Keratinocyte (primary cell): Measurements from ENCODE around the gene TMEM150B. TPM values are rescaled to one million over a fixed set of nuclear protein-coding genes. Genes with fewer than 3 reads are reported as not detected.

Experiments
- DNase-seq: peaks from one replicate; pipeline ENCODE4 v3.0.0-alpha.2; 2011; ENCODE audit warnings: low read depth, missing footprints, low spot score
- FAIRE-seq: peaks from 2 replicates; lab custom pipeline; 2011; peaks lifted over from hg19 to GRCh38; lab: Jason Lieb, UNC
- H2AFZ ChIP-seq: 2 replicates; pipeline ENCODE4 v1.6.0; 2012; ENCODE audit warnings: low read length, control low read depth, inconsistent platforms; ENCODE audit not compliant: control insufficient read depth
- H3K27ac ChIP-seq: 2 replicates; pipeline ENCODE4 v1.5.1; 2011; ENCODE audit warnings: low read length; ENCODE audit not compliant: control insufficient read depth, insufficient read depth
- H3K27me3 ChIP-seq: 3 replicates; pipeline ENCODE4 v1.6.0; 2011; ENCODE audit warnings: low read length; ENCODE audit not compliant: control insufficient read depth, insufficient read depth; ENCODE audit errors: extremely low read depth
- H3K36me3 ChIP-seq, 2 experiments: 2 replicates in 1 of 2; 3 replicates in 1 of 2; pipeline ENCODE4 v1.5.1; 2011; ENCODE audit warnings: low read length in 2 of 2, mild to moderate bottlenecking in 1 of 2; ENCODE audit not compliant: control insufficient read depth in 2 of 2, insufficient read depth in 2 of 2; ENCODE audit errors: extremely low read depth in 1 of 2
- H3K4me1 ChIP-seq: 3 replicates; pipeline ENCODE4 v1.5.1; 2011; ENCODE audit warnings: low read length; ENCODE audit not compliant: control insufficient read depth, insufficient read depth; ENCODE audit errors: extremely low read depth
- H3K4me2 ChIP-seq: 3 replicates; pipeline ENCODE4 v1.6.0; 2011; ENCODE audit warnings: low read depth, low read length; ENCODE audit not compliant: control insufficient read depth, insufficient read depth; ENCODE audit errors: extremely low read depth
- H3K4me3 ChIP-seq, 3 experiments: fragments of 200-600 bp in 1 of 3; sonication (generic) in 1 of 3; 2 replicates in 2 of 3; 3 replicates in 1 of 3; pipeline ENCODE4 v1.5.1; 2011 to 2016; ENCODE audit warnings: low read length in 3 of 3, mild to moderate bottlenecking in 3 of 3, control low read depth in 2 of 3, inconsistent platforms in 1 of 3, low read depth in 1 of 3, mixed read lengths in 1 of 3, mixed run types in 1 of 3, moderate library complexity in 1 of 3; ENCODE audit not compliant: control insufficient read depth in 2 of 3, insufficient read depth in 2 of 3; ENCODE audit errors: extremely low read depth in 1 of 3
- H3K79me2 ChIP-seq: 2 replicates; pipeline ENCODE4 v1.6.0; 2012; ENCODE audit warnings: low read length; ENCODE audit not compliant: control insufficient read depth, insufficient read depth
- H3K9ac ChIP-seq: 3 replicates; pipeline ENCODE4 v1.6.0; 2011; ENCODE audit warnings: low read length; ENCODE audit not compliant: control insufficient read depth, insufficient read depth; ENCODE audit errors: extremely low read depth
- H3K9me1 ChIP-seq: 3 replicates; pipeline ENCODE4 v1.6.0; 2011; ENCODE audit warnings: low read length; ENCODE audit not compliant: control insufficient read depth, insufficient read depth; ENCODE audit errors: extremely low read depth
- H3K9me3 ChIP-seq: 2 replicates; pipeline ENCODE4 v1.5.1; 2012; ENCODE audit warnings: low read depth, low read length; ENCODE audit not compliant: control insufficient read depth
- H4K20me1 ChIP-seq: 3 replicates; pipeline ENCODE4 v1.6.0; 2011; ENCODE audit warnings: low read length; ENCODE audit not compliant: control insufficient read depth, insufficient read depth; ENCODE audit errors: extremely low read depth
- CTCF ChIP-seq, 3 experiments: IDR thresholded peaks in 1 of 3; conservative IDR thresholded peaks in 1 of 3; optimal IDR thresholded peaks in 1 of 3; 2 replicates in 2 of 3; 3 replicates in 1 of 3; pipeline versions ENCODE3 to v1.5.1; 2011; ENCODE audit warnings: low read length in 3 of 3, mild to moderate bottlenecking in 3 of 3, moderate library complexity in 2 of 3, control low read depth in 1 of 3, inconsistent platforms in 1 of 3; ENCODE audit not compliant: insufficient read depth in 2 of 3; ENCODE audit errors: extremely low read depth in 1 of 3
- EZH2 ChIP-seq: IDR thresholded peaks from one replicate; pipeline ENCODE4 v1.6.1; 2012; ENCODE audit warnings: inconsistent platforms, mild to moderate bottlenecking, low read length, moderate library complexity
- dilution Hi-C: fragments of 300-500 bp; cut with MboI; formaldehyde crosslinking; loops from one replicate; pipeline ENCODE4 v1.7.0; 2020; ENCODE audit warnings: low sequenced_read_pairs; ENCODE audit not compliant: extremely low pct_ligation_motif_present
- polyA plus RNA-seq, 5 experiments: library from polyadenylated mRNA; depleted of rRNA in 3 of 5; stranded (reverse) in 3 of 5; stranded (forward) in 1 of 5; unstranded in 1 of 5; fragments of >200 nt; gene quantifications; 1 replicate in 1 of 5; 2 replicates in 3 of 5; 3 replicates in 1 of 5; pipeline versions ENCODE4 v1.2.1 to v1.2.3, GENCODE V29; 2011 to 2012; ENCODE audit warnings: missing spikeins in 2 of 5, low read depth in 1 of 5, low replicate concordance in 1 of 5

Gene TMEM150B
- polyA plus RNA-seq, 1 donor (not counting 4 experiments of a cell fraction or from before 2014, with no cell fraction given) = not detected

- no peaks in the 10 kb centered on the region for H3K79me2 ChIP-seq
- TF ChIP-seq EZH2 = no peak
- TF ChIP-seq CTCF (optimal IDR thresholded peaks at IDR 0.05 in 1 of 3, IDR thresholded peaks at IDR 0.05 in 1 of 3, conservative IDR thresholded peaks at IDR 0.05 in 1 of 3; ENCODE audit: extremely low read depth in 1 of 3, insufficient read depth in 2 of 3, low read length in 3 of 3) = no peak
- H3K4me2 ChIP-seq = no peak overlapping the region
- H3K36me3 ChIP-seq = no peaks in the 10 kb centered on the region
- no peak overlapping the region for H2AFZ ChIP-seq
- H4K20me1 ChIP-seq = no peaks in the 10 kb centered on the region
- H3K27ac ChIP-seq = no peak overlapping the region
- no peaks in the 10 kb centered on the region for H3K9me3 ChIP-seq
- H3K4me3 ChIP-seq = no peak overlapping the region
- no peak overlapping the region for H3K9ac ChIP-seq
- H3K27me3 ChIP-seq = no peaks in the 10 kb centered on the region
- DNase-seq (no peak), FAIRE-seq (no peak)
- dilution Hi-C loops = no loop called here
- H3K9me1 ChIP-seq = no peaks in the 10 kb centered on the region
- no peaks in the 10 kb centered on the region for H3K4me1 ChIP-seq
These were observed 35.9 kb downstream of the TMEM150B start for GRCh38 chr19:55289117-55289796.

GRCh38 chr19:55287361-55288079, 37.6 kb downstream of the TMEM150B start:
- no peak overlapping the region for H3K27ac ChIP-seq
- H3K9ac ChIP-seq = no peak overlapping the region
- H3K36me3 ChIP-seq = no peaks in the 10 kb centered on the region
- no peaks in the 10 kb centered on the region for H4K20me1 ChIP-seq
- no peak overlapping the region for H2AFZ ChIP-seq
- H3K9me1 ChIP-seq = no peaks in the 10 kb centered on the region
- FAIRE-seq (no peak), DNase-seq (no peak)
- no peak overlapping the region for H3K4me3 ChIP-seq
- H3K9me3 ChIP-seq = no peaks in the 10 kb centered on the region
- TF ChIP-seq EZH2 (no peak), CTCF (optimal IDR thresholded peaks at IDR 0.05 in 1 of 3, IDR thresholded peaks at IDR 0.05 in 1 of 3, conservative IDR thresholded peaks at IDR 0.05 in 1 of 3; ENCODE audit: extremely low read depth in 1 of 3, insufficient read depth in 2 of 3, low read length in 3 of 3) (no peak)
- dilution Hi-C loops = no loop called here
- no peaks in the 10 kb centered on the region for H3K27me3 ChIP-seq
- H3K79me2 ChIP-seq = no peaks in the 10 kb centered on the region
- no peaks in the 10 kb centered on the region for H3K4me1 ChIP-seq
- H3K4me2 ChIP-seq = no peak overlapping the region
